8988T (cell line): ENCODE measurements around the gene FRAS1.
"Not testable (repeated sequence)": the region's sequence is repeated elsewhere in the genome, so short reads cannot be mapped to it uniquely, and the experiment has no call there.

ENCODE experiments used
- DNase-seq: peaks from one replicate; pipeline ENCODE4 v3.0.0; 2011

FRAS1 gene

GRCh38 chr4:78171482-78171881 is 114.4 kb downstream of the FRAS1 start:
- no peak for DNase-seq

GRCh38 chr4:78174891-78175290 is 117.8 kb downstream of the FRAS1 start:
- no peak for DNase-seq

GRCh38 chr4:78179196-78179595 is 122.1 kb downstream of the FRAS1 start:
- no peak for DNase-seq

- DNase-seq = not testable (repeated sequence)
Observed at GRCh38 chr4:78181681-78182234, 124.6 kb downstream of the FRAS1 start.

GRCh38 chr4:78184584-78184983 is 127.5 kb downstream of the FRAS1 start:
- no peak for DNase-seq

GRCh38 chr4:78185117-78185516 is 128.0 kb downstream of the FRAS1 start:
- DNase-seq = no peak

GRCh38 chr4:78186597-78187543 is 129.7 kb downstream of the FRAS1 start:
- no peak for DNase-seq

GRCh38 chr4:78190068-78190467 is 132.9 kb downstream of the FRAS1 start:
- no peak for DNase-seq

- no peak for DNase-seq
Observed at GRCh38 chr4:78190595-78190994, 133.5 kb downstream of the FRAS1 start.

- DNase-seq = no peak
Observed at GRCh38 chr4:78197947-78198346, 140.8 kb downstream of the FRAS1 start.

- DNase-seq = no peak
Observed at GRCh38 chr4:78199984-78200383, 142.9 kb downstream of the FRAS1 start.

- DNase-seq = no peak
Observed at GRCh38 chr4:78200949-78201348, 143.8 kb downstream of the FRAS1 start.

- no peak for DNase-seq
Observed at GRCh38 chr4:78204176-78204575, 147.1 kb downstream of the FRAS1 start.

GRCh38 chr4:78205591-78205990 is 148.5 kb downstream of the FRAS1 start:
- no peak for DNase-seq

GRCh38 chr4:78207541-78207940 is 150.4 kb downstream of the FRAS1 start:
- DNase-seq = no peak

- no peak for DNase-seq
Observed at GRCh38 chr4:78207951-78208350, 150.8 kb downstream of the FRAS1 start.

GRCh38 chr4:78208896-78209295 is 151.8 kb downstream of the FRAS1 start:
- DNase-seq = not testable (repeated sequence)

GRCh38 chr4:78210694-78211410 is 153.7 kb downstream of the FRAS1 start:
- DNase-seq = no peak

GRCh38 chr4:78213218-78213617 is 156.1 kb downstream of the FRAS1 start:
- DNase-seq = no peak

GRCh38 chr4:78214078-78214477 is 157.0 kb downstream of the FRAS1 start:
- no peak for DNase-seq

- DNase-seq = no peak
Observed at GRCh38 chr4:78217557-78217956, 160.4 kb downstream of the FRAS1 start.

GRCh38 chr4:78218260-78218659 is 161.1 kb downstream of the FRAS1 start:
- no peak for DNase-seq

- DNase-seq = no peak
Observed at GRCh38 chr4:78219825-78220224, 162.7 kb downstream of the FRAS1 start.

GRCh38 chr4:78220283-78220682 is 163.2 kb downstream of the FRAS1 start:
- DNase-seq = no peak
